Mucosa of stomach (tissue), 1 donor: ENCODE measurements around the gene OR10H4.
"Not testable (repeated sequence)": the region's sequence is repeated elsewhere in the genome, so short reads cannot be mapped to it uniquely, and the experiment has no call there.

ENCODE experiments used
- H3K27me3 ChIP-seq: one replicate; pipeline ENCODE4 v1.7.0; 2013; ENCODE audit warnings: mild to moderate bottlenecking, low read length; ENCODE audit not compliant: control insufficient read depth, insufficient read depth
- H3K36me3 ChIP-seq: one replicate; pipeline ENCODE4 v1.7.0; 2013; ENCODE audit warnings: low read length; ENCODE audit not compliant: control insufficient read depth, insufficient read depth
- H3K4me1 ChIP-seq: one replicate; pipeline ENCODE4 v1.7.0; 2013; ENCODE audit warnings: mild to moderate bottlenecking, low read length; ENCODE audit not compliant: control insufficient read depth, insufficient read depth
- H3K4me3 ChIP-seq: one replicate; pipeline ENCODE4 v1.7.0; 2013; ENCODE audit warnings: low read length
- H3K9ac ChIP-seq: one replicate; pipeline ENCODE4 v1.7.0; 2013; ENCODE audit warnings: mild to moderate bottlenecking, low read length, moderate library complexity
- H3K9me3 ChIP-seq: one replicate; pipeline ENCODE4 v1.7.0; 2013; ENCODE audit warnings: mild to moderate bottlenecking, low read length, moderate library complexity; ENCODE audit not compliant: control insufficient read depth
- donor health status: Pancreatic carcinoma.

The OR10H4 gene

GRCh38 chr19:15922021-15922420 is 26.8 kb upstream of the OR10H4 start:
- no peaks in the 10 kb centered on the region for H3K27me3 ChIP-seq
- H3K9me3 ChIP-seq = no peaks in the 10 kb centered on the region
- no peak overlapping the region for H3K9ac ChIP-seq
- H3K36me3 ChIP-seq = no peaks in the 10 kb centered on the region
- H3K4me1 ChIP-seq = no peaks in the 10 kb centered on the region
- no peak overlapping the region for H3K4me3 ChIP-seq

GRCh38 chr19:15923702-15924101 is 25.1 kb upstream of the OR10H4 start:
- H3K27me3 ChIP-seq = no peaks in the 10 kb centered on the region
- no peak overlapping the region for H3K4me3 ChIP-seq
- no peaks in the 10 kb centered on the region for H3K4me1 ChIP-seq
- H3K36me3 ChIP-seq = no peaks in the 10 kb centered on the region
- H3K9ac ChIP-seq = no peak overlapping the region
- H3K9me3 ChIP-seq = no peaks in the 10 kb centered on the region

- Histone ChIP-seq H3K4me1 (no peaks in the 10 kb centered on the region), H3K36me3 (no peaks in the 10 kb centered on the region), H3K9me3 (no peaks in the 10 kb centered on the region), H3K4me3 (no peak overlapping the region), H3K27me3 (peaks cover 5% of the 10 kb centered on the region), H3K9ac (no peak overlapping the region)
Measured at GRCh38 chr19:15926484-15926883, 22.3 kb upstream of the OR10H4 start.

GRCh38 chr19:15928321-15928720 is 20.5 kb upstream of the OR10H4 start:
- Histone ChIP-seq H3K36me3 (no peaks in the 10 kb centered on the region), H3K4me3 (no peak overlapping the region), H3K9me3 (no peaks in the 10 kb centered on the region), H3K27me3 (peaks cover 5% of the 10 kb centered on the region), H3K4me1 (no peaks in the 10 kb centered on the region), H3K9ac (no peak overlapping the region)

- Histone ChIP-seq H3K27me3 (peaks cover 11% of the 10 kb centered on the region), H3K9ac (peak overlapping the region; percentile 11), H3K4me1 (peaks cover 15% of the 10 kb centered on the region)
- not testable (repeated sequence) for H3K36me3 ChIP-seq, H3K4me3 ChIP-seq, H3K9me3 ChIP-seq
Measured at GRCh38 chr19:15933761-15934331, 15.0 kb upstream of the OR10H4 start.

GRCh38 chr19:15934332-15935078 is 14.3 kb upstream of the OR10H4 start, which contains the start of gene CYP4F11:
Gene CYP4F11 (minus strand): TSS chr19:15934529. CDS start chr19:15934408, 121 bp downstream.
- Histone ChIP-seq H3K36me3 (no peaks in the 10 kb centered on the region), H3K9ac (peak within 1 kb of the TSS; percentile 11), H3K9me3 (no peaks in the 10 kb centered on the region), H3K4me3 (peak within 1 kb of the TSS; percentile 0), H3K27me3 (peaks cover 11% of the 10 kb centered on the region), H3K4me1 (peaks cover 15% of the 10 kb centered on the region)

- peaks cover 15% of the 10 kb centered on the region for H3K4me1 ChIP-seq
- H3K9me3 ChIP-seq = no peaks in the 10 kb centered on the region
- peak overlapping the region; percentile 0 for H3K4me3 ChIP-seq
- no peak overlapping the region for H3K9ac ChIP-seq
- H3K36me3 ChIP-seq = no peaks in the 10 kb centered on the region
- H3K27me3 ChIP-seq = peaks cover 11% of the 10 kb centered on the region
Measured at GRCh38 chr19:15935167-15935702, 13.6 kb upstream of the OR10H4 start.

- Histone ChIP-seq H3K9me3 (no peaks in the 10 kb centered on the region), H3K36me3 (no peaks in the 10 kb centered on the region), H3K9ac (no peak overlapping the region), H3K27me3 (peaks cover 7% of the 10 kb centered on the region), H3K4me1 (peaks cover 15% of the 10 kb centered on the region), H3K4me3 (no peak overlapping the region)
Measured at GRCh38 chr19:15936173-15936572, 12.6 kb upstream of the OR10H4 start.

- H3K9ac ChIP-seq = no peak overlapping the region
- H3K36me3 ChIP-seq = no peaks in the 10 kb centered on the region
- H3K4me3 ChIP-seq = no peak overlapping the region
- H3K4me1 ChIP-seq = peaks cover 15% of the 10 kb centered on the region
- H3K27me3 ChIP-seq = peaks cover 5% of the 10 kb centered on the region
- no peaks in the 10 kb centered on the region for H3K9me3 ChIP-seq
Measured at GRCh38 chr19:15936950-15937349, 11.9 kb upstream of the OR10H4 start.

GRCh38 chr19:15937771-15938170 is 11.0 kb upstream of the OR10H4 start:
- H3K9ac ChIP-seq = no peak overlapping the region
- H3K9me3 ChIP-seq = no peaks in the 10 kb centered on the region
- peaks cover 15% of the 10 kb centered on the region for H3K4me1 ChIP-seq

GRCh38 chr19:15944401-15944800 is 4.4 kb upstream of the OR10H4 start:
- H3K9ac ChIP-seq = no peak overlapping the region
- H3K9me3 ChIP-seq = no peaks in the 10 kb centered on the region
- no peak overlapping the region for H3K4me3 ChIP-seq
- no peaks in the 10 kb centered on the region for H3K27me3 ChIP-seq
- no peaks in the 10 kb centered on the region for H3K4me1 ChIP-seq
- H3K36me3 ChIP-seq = no peaks in the 10 kb centered on the region

More at GRCh38 chr19:15937771-15938170, 11.0 kb upstream of the OR10H4 start:
- no peaks in the 10 kb centered on the region for H3K36me3 ChIP-seq
- H3K27me3 ChIP-seq = peaks cover 5% of the 10 kb centered on the region
- H3K4me3 ChIP-seq = no peak overlapping the region

GRCh38 chr19:15945301-15945700 is 3.5 kb upstream of the OR10H4 start:
- H3K9ac ChIP-seq = no peak overlapping the region
- H3K4me3 ChIP-seq = no peak overlapping the region
- H3K36me3 ChIP-seq = no peaks in the 10 kb centered on the region
- no peaks in the 10 kb centered on the region for H3K27me3 ChIP-seq
- H3K9me3 ChIP-seq = no peaks in the 10 kb centered on the region
- no peaks in the 10 kb centered on the region for H3K4me1 ChIP-seq
